Testis (tissue), 3 donors: ENCODE results near the gene HPCA. TPM values are rescaled to one million over a fixed set of nuclear protein-coding genes. Genes with fewer than 3 reads are reported as not detected.

Source experiments
- DNase-seq: peaks from one replicate; pipeline ENCODE4 v3.0.0-alpha.2; 2019
- H3K27ac ChIP-seq, 2 donors: fragments of 200-600 bp; sonication (generic); one replicate each; pipeline ENCODE4 v1.5.1; 2019
- H3K27me3 ChIP-seq: fragments of 200-600 bp; sonication (generic); one replicate; pipeline ENCODE4 v1.5.1; 2019
- H3K36me3 ChIP-seq: fragments of 200-600 bp; sonication (generic); one replicate; pipeline ENCODE4 v1.5.1; 2017; ENCODE audit warnings: low read depth; ENCODE audit errors: missing control alignments
- H3K4me1 ChIP-seq: fragments of 200-600 bp; sonication (generic); one replicate; pipeline ENCODE4 v1.5.1; 2019
- H3K4me3 ChIP-seq, 2 donors: fragments of 200-600 bp; sonication (generic); one replicate each; pipeline ENCODE4 v1.5.1; 2017 to 2019
- H3K9me3 ChIP-seq: fragments of 200-600 bp; sonication (generic); one replicate; pipeline ENCODE4 v1.5.1; 2017
- POLR2A ChIP-seq: fragments of 450-650 bp; IDR thresholded peaks from one replicate; pipeline ENCODE4 v1.6.1; 2017; ENCODE audit warnings: antibody characterized with exemption, mild to moderate bottlenecking, moderate library complexity
- WGBS, 2 donors: methylation state at CpG; one replicate each; pipeline ENCODE4 v1.1.5; 2018; 5-methylcytosine and 5-hydroxymethylcytosine counted together
- intact Hi-C: fragments of 100-400 bp; cut with DNase I; formaldehyde crosslinking; loops from one replicate; pipeline ENCODE4 v1.15.1; 2023; ENCODE audit warnings: low total_unique reads
- polyA plus RNA-seq: library from polyadenylated mRNA; stranded (reverse); fragments of 350-450 nt; fragmentation: Illumina TruSeq; extraction: RNeasy Lipid Tissue Mini Kit (QIAGEN cat#74804); gene quantifications from one replicate; pipeline ENCODE4 v1.2.3, GENCODE V29; 2014; ENCODE audit warnings: low read depth, low replicate concordance; ENCODE audit not compliant: insufficient read depth
- total RNA-seq, 2 donors: library from RNA; depleted of rRNA; stranded (reverse); fragments of >200 nt; gene quantifications; one replicate each; pipeline ENCODE4 v1.2.3, GENCODE V29; 2016
- TF ChIP-seq, protein P1 (sequence below), 3 experiments: fragments of 450-650 bp in 2 of 3; fragments of 200-600 bp in 1 of 3; sonication (generic) in 1 of 3; IDR thresholded peaks; one replicate each; pipeline ENCODE4 v1.5.1; 2016 to 2019; ENCODE audit warnings: antibody characterized with exemption in 3 of 3, mild to moderate bottlenecking in 2 of 3, moderate library complexity in 1 of 3

Gene HPCA
- total and polyA plus RNA-seq, 3 donors from 2014 or later = 1.7 to 8.8 (median 6.1) TPM

DNA sequence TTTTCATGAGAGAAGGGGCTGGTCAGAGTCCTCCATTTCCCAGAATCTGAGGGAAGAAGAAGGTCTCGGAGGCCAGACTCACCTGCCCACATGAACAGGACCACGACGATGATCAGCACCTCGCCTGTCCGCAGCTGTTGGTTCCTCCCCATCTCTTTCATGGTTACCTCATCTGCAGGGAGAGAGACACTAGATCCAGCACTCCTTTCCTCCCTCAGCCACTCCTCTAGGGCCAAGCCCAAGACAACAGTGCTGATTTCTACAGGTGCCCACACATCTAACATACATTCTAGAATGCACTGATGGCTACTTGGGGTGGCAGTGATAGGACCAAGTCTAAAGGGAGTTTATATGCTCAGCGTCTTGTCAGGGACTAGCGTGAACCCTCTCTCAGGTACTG lies 18.6 kb upstream of the HPCA start:
- WGBS, 2 donors = 97 to 98% methylated on average over 7 of the region's 7 CpGs
- H3K36me3 ChIP-seq = no peaks in the 10 kb centered on the region

DNA sequence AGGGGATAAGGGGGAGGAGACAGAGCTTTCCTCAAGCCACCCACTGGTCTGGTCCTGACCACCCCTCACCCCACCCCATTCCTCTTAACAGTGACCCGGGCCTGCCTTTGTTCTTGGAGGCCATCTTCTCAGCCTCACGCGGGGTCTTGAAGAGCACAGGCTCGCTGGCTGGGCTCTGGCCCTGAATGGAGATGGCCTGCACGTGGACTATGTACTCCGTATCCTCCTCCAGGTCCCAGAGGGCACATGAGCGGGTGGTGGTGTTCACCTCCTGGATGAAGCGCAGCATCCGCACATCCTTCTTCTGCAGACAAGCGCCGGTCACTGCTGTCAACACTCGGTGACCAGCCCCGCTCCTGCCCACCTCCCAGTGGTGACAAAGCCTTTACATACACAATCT lies 18.2 kb upstream of the HPCA start:
- Histone ChIP-seq H3K4me3 (no peak overlapping the region), H3K27ac (no peak overlapping the region), H3K4me1 (peaks cover 42% of the 10 kb centered on the region), H3K36me3 (no peaks in the 10 kb centered on the region), H3K27me3 (no peaks in the 10 kb centered on the region), H3K9me3 (no peaks in the 10 kb centered on the region)
- intact Hi-C loops = no loop called here
- WGBS, 2 donors = 93 to 100% methylated on average over 12 to 13 of the region's 13 CpGs
- peak; percentile 13 for DNase-seq
- TF ChIP-seq, protein P1, sequence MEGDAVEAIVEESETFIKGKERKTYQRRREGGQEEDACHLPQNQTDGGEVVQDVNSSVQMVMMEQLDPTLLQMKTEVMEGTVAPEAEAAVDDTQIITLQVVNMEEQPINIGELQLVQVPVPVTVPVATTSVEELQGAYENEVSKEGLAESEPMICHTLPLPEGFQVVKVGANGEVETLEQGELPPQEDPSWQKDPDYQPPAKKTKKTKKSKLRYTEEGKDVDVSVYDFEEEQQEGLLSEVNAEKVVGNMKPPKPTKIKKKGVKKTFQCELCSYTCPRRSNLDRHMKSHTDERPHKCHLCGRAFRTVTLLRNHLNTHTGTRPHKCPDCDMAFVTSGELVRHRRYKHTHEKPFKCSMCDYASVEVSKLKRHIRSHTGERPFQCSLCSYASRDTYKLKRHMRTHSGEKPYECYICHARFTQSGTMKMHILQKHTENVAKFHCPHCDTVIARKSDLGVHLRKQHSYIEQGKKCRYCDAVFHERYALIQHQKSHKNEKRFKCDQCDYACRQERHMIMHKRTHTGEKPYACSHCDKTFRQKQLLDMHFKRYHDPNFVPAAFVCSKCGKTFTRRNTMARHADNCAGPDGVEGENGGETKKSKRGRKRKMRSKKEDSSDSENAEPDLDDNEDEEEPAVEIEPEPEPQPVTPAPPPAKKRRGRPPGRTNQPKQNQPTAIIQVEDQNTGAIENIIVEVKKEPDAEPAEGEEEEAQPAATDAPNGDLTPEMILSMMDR (IDR thresholded peaks at IDR 0.05) = no peak
- no peak for TF ChIP-seq POLR2A

More for the DNA sequence above, 18.6 kb upstream of the HPCA start:
- TF ChIP-seq, protein P1 (IDR thresholded peaks at IDR 0.05) = no peak
- TF ChIP-seq POLR2A = no peak
- DNase-seq = peak; percentile 4
- Histone ChIP-seq H3K4me3 (no peak overlapping the region), H3K9me3 (no peaks in the 10 kb centered on the region), H3K4me1 (peaks cover 39% of the 10 kb centered on the region), H3K27ac (no peak overlapping the region), H3K27me3 (no peaks in the 10 kb centered on the region)
- intact Hi-C loops = no loop called here

DNA sequence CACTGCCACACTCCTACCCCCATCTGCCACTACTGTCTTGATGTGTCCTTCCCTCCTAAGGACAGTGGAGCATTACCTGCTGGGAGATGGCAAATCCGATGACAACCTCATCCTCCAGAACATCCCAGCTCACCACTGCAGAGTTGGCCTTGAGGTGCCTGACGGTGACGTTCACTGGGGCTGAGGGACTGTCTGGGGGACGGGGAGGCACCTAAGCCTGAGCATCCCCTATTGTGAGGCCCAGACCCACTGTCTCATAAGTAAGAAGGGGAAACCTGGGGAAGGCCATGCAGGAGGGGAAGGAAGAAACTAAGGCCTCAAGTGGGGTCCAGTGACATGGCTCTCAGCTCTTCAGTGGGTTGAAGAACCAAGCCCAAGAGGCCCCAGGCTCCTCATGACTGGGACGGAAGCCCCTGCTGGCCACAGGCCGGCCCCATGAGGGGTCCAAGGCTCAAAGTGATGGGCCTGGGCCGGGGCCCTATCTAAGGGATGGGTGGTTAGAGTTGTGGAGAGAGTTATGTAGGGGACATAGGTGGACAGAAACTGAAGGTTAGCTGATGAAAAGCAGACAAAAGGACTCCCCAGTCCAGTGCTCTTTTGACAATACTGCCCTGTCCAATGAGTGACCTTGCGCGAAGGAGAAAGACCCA lies 17.4 kb upstream of the HPCA start:
- no peaks in the 10 kb centered on the region for H3K36me3 ChIP-seq
- TF ChIP-seq, protein P1 (IDR thresholded peaks at IDR 0.05) = no peak
- TF ChIP-seq POLR2A = no peak
- 88 to 89% methylated on average over 9 of the region's 9 CpGs for WGBS, 2 donors
- DNase-seq = peak; percentile 8
- H3K9me3 ChIP-seq = no peaks in the 10 kb centered on the region
- no peak overlapping the region for H3K4me3 ChIP-seq
- intact Hi-C loops = no loop called here
- H3K4me1 ChIP-seq = peaks cover 42% of the 10 kb centered on the region
- H3K27ac ChIP-seq = no peak overlapping the region
- H3K27me3 ChIP-seq = no peaks in the 10 kb centered on the region

DNA sequence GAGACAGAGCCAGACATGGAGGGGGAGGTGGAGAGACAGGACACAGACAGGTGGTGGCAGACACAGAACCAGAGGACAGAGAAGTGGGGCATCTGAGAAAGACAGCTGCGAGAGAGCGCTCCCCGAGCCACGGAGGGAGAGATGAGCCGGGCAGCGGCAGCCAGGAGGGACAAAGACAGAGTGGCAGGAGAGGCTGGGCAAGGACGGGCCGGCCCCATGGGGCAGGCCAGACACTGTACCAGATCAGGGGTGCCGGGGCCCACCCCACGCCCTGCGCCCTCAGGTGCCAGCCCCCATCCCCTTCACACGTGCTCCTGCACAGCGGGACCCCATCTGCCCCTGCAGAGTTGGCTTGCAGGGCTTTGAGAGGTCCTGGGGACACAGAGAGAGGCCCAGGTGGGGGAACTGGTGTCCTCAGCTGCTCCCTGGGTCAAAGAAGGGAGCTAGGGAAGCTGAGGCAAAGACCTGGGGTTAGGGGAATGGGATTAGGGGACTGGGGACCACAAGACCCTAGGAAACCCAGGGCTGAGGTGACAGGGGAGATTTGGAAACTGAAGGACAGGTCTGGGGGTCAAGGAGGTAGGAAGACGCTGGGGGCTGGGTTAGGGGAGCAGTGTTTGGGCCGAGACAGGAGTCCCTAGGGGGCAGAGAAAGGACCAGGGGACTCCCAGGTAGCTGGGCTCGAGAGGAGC lies 16.2 kb upstream of the HPCA start:
- DNase-seq = peak; percentile 14
- TF ChIP-seq POLR2A = no peak
- no peaks in the 10 kb centered on the region for H3K9me3 ChIP-seq
- H3K36me3 ChIP-seq = no peaks in the 10 kb centered on the region
- peak overlapping the region; percentile 37 to 38 for H3K4me3 ChIP-seq
- no peak overlapping the region for H3K27ac ChIP-seq
- H3K27me3 ChIP-seq = no peaks in the 10 kb centered on the region
- H3K4me1 ChIP-seq = peaks cover 38% of the 10 kb centered on the region
- 46% methylated on average over 13 to 16 of the region's 16 CpGs for WGBS, 2 donors
- intact Hi-C loops = loop anchor here (10.0 kb wide), 1 partner anchor 85 kb away; no protein-coding TSS in a partner anchor

DNA sequence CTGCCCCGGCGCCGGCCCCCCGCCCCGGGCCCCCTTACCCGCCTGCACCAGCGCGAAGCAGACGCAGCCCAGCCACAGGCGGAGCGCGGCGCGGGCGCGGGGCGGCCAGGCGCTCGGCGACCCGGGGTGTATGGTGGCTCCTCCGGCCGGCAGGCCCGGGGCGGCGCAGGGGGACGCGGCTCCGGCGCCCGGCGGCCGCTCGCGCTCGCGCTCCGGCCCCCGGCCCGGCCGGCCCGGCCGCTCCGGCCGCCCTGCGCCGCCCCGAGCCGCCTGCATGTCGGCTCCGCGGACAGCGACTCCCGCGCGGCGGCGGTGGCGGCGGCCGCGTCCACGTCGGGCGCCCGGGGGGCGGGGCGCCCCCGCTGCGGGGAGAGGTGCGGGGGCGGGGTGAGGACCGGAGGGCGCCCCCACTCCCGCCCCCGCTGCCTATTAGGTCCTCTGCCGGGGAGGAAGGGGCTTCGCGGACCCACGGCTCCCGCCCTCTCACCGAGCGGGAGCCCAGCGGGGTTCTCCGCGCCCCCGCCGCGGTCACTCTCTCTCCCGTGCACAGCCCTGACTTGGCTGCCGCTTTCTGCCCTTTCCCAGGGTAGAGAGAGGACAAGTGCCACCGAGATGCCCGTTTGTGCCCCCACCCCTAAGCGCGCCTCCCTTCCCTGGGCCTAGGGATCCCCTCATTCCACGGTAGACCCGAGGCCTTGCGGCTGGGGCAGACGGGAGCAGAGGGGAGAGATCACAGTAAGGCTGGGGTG lies 15.5 kb upstream of the HPCA start, which contains the start of gene FNDC5:
Gene FNDC5 (minus strand): TSS at position 298 of the 749 bp plus-strand sequence.
- Histone ChIP-seq H3K27ac (no peak within 1 kb of the TSS), H3K9me3 (no peaks in the 10 kb centered on the region), H3K27me3 (no peaks in the 10 kb centered on the region), H3K4me1 (peaks cover 31% of the 10 kb centered on the region), H3K4me3 (peak within 1 kb of the TSS; percentile 51), H3K36me3 (no peaks in the 10 kb centered on the region)
- intact Hi-C loops = loop anchor here (10.0 kb wide), 1 partner anchor 86 kb away; no protein-coding TSS in a partner anchor
- 1 to 5% methylated on average over 11 to 67 of the region's 99 CpGs for WGBS, 2 donors
- peak; percentile 14 for DNase-seq
- TF ChIP-seq, protein P1 (IDR thresholded peaks at IDR 0.05) = no peak
- TF ChIP-seq POLR2A = no peak
